GM12874 (cell line): ENCODE results near the gene MAP1B.

Source experiments
- TF ChIP-seq, protein P1 (sequence below): IDR thresholded peaks from 2 replicates; pipeline ENCODE4 v1.5.1; 2011; ENCODE audit warnings: low read depth, mild to moderate bottlenecking, control low read depth, low read length, moderate library complexity; ENCODE audit not compliant: insufficient read depth

Gene MAP1B

GRCh38 chr5:72122602-72123001 is 15.3 kb downstream of the MAP1B start:
- TF ChIP-seq, protein P1, sequence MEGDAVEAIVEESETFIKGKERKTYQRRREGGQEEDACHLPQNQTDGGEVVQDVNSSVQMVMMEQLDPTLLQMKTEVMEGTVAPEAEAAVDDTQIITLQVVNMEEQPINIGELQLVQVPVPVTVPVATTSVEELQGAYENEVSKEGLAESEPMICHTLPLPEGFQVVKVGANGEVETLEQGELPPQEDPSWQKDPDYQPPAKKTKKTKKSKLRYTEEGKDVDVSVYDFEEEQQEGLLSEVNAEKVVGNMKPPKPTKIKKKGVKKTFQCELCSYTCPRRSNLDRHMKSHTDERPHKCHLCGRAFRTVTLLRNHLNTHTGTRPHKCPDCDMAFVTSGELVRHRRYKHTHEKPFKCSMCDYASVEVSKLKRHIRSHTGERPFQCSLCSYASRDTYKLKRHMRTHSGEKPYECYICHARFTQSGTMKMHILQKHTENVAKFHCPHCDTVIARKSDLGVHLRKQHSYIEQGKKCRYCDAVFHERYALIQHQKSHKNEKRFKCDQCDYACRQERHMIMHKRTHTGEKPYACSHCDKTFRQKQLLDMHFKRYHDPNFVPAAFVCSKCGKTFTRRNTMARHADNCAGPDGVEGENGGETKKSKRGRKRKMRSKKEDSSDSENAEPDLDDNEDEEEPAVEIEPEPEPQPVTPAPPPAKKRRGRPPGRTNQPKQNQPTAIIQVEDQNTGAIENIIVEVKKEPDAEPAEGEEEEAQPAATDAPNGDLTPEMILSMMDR, result no peak

GRCh38 chr5:72123764-72124376 is 16.6 kb downstream of the MAP1B start:
- TF ChIP-seq, protein P1, result no peak

DNA sequence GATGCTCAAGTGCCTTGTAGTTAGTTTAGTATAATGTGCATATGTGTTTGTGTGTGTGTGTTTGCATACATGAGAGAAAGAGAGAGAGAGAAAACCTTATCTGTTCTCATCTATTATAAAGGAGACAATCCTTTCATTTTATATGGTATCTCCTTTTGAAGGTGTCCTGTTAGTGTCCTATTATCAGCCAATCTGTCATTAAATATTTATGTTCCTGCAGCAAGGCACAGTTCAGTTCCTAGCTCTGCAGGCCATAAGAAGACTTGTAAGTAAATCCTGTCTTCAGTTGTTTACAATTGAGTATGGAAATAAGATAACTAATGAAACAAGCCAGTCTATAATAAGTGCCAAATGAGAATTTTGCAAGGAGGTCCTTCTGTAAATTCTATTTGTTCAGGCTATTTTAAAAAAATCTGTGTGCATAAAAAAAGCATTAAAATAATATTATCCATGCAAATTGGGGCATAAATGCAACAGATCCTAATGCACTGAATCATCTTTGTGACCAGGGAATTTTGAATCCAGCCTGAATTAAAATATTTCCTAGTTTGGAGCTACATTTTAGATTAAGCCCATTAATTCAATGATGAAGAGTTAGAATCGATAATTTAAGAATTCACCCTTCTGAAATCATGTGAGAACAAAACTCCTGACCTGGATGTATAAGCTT is 18.1 kb downstream of the MAP1B start:
- TF ChIP-seq, protein P1, result no peak

GRCh38 chr5:72125941-72126620 is 18.8 kb downstream of the MAP1B start:
- TF ChIP-seq, protein P1, result no peak

DNA sequence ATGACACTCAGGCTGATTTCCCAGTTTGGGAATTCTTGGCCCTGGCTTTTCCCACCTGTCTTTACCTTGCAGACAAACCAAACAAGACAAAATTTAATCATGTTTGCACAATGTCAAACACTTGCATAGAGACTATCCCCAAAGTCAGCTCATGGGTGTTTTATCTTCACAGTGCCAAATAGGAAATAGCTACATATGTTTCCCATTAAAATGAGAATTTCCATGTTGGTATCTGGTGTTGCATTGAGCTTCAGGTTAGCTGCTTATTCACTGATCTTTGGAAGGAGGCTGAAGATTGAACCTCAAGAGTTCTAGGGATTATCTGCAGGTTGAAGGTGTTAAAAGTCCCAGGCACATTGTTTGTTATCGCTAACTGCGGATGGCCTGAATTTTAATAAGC is 19.5 kb downstream of the MAP1B start:
- TF ChIP-seq, protein P1, result no peak

- TF ChIP-seq, protein P1, result no peak
Observed at GRCh38 chr5:72129725-72130124, 22.4 kb downstream of the MAP1B start.

DNA sequence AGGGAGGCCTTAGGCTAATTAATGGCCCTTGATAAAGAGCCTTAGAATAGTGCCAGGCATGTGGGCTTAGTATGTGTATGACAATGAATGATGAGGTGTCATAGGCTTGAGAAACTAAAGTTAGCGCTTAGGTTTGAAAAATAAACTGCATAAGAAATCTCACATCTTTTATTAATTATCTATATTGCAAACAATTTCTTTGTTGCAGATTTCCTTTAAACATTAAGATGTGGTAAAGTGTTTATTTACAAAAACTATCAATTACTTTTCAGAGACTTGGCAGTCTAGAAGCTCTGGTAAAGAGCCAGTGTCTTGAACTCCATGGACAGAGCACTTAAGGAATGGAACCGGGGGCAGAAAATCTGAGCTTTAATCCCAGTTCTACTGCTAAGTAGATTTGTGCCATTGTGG is 23.1 kb downstream of the MAP1B start:
- TF ChIP-seq, protein P1, result no peak
